Hindlimb muscle (tissue), 1 donor: ENCODE data around the gene BTBD6. TPM values are rescaled to one million over a fixed set of nuclear protein-coding genes. Genes with fewer than 3 reads are reported as not detected.

Experiments used
- DNase-seq: peaks from one replicate; pipeline ENCODE4 v3.0.0-alpha.2; 2013
- polyA plus RNA-seq: library from polyadenylated mRNA; unstranded; fragments of 120-200 nt; gene quantifications from one replicate; pipeline ENCODE4 v1.2.1, GENCODE V29; 2013; ENCODE audit not compliant: insufficient read length

Gene BTBD6
- polyA plus RNA-seq, 1 donor, result 45.3 TPM

- DNase-seq, result no peak
Measured at GRCh38 chr14:105299654-105300541, 51.6 kb downstream of the BTBD6 start.

Other genes starting within 250 kb of the BTBD6 start
- gene CDCA4, start 227.4 kb upstream of the BTBD6 start, polyA plus RNA-seq, result 18.2 TPM
- 0.84 TPM for gene GPR132, start 183.1 kb upstream of the BTBD6 start, polyA plus RNA-seq
- 52.1 TPM for gene JAG2, start 79.8 kb upstream of the BTBD6 start, polyA plus RNA-seq
- 17.6 TPM for gene NUDT14, start 67.2 kb upstream of the BTBD6 start, polyA plus RNA-seq
- gene BRF1, start 52.5 kb downstream of the BTBD6 start, polyA plus RNA-seq, result 29.7 TPM
- 116 TPM for gene PACS2, start 66.2 kb downstream of the BTBD6 start, polyA plus RNA-seq
- gene TEX22, start 150.0 kb downstream of the BTBD6 start, polyA plus RNA-seq, result 0.56 TPM
- 90.4 TPM for gene MTA1, start 171.3 kb downstream of the BTBD6 start, polyA plus RNA-seq
- gene CRIP2, start 226.3 kb downstream of the BTBD6 start, polyA plus RNA-seq, result 256 TPM
- gene CRIP1, start 238.4 kb downstream of the BTBD6 start, polyA plus RNA-seq, result 36.2 TPM
- 5.1 TPM for gene TEDC1, start 242.7 kb downstream of the BTBD6 start, polyA plus RNA-seq